Stimulated activated CD4-positive, alpha-beta T cell treated with anti-CD3 and anti-CD28 coated beads, Interleukin-1b, Interleukin-23, amount 100 ng/mL, for 24 hours (primary cell): ENCODE data around the gene SGPL1.
A peak's percentile ranks its signal among the peaks of the same experiment; 100 is the strongest.
"Not testable (repeated sequence)": the region's sequence is repeated elsewhere in the genome, so short reads cannot be mapped to it uniquely, and the experiment has no call there.

Source experiments
- DNase-seq, 4 experiments: peaks; one replicate each; pipeline ENCODE4 v3.0.0-alpha.2; 2020; ENCODE audit warnings: low read depth in 4 of 4, low spot score in 1 of 4

SGPL1 gene

GRCh38 chr10:70815504-70816219 lies at the start of gene SGPL1:
Gene SGPL1 (plus strand): TSS chr10:70815948. CDS start chr10:70816854, 906 bp downstream.
- peak; percentile 75 to 84 (median 77) for DNase-seq

- DNase-seq = not testable (repeated sequence)
Measured at GRCh38 chr10:70768026-70768685, 47.6 kb upstream of the SGPL1 start.

GRCh38 chr10:70769121-70769520 lies 46.6 kb upstream of the SGPL1 start:
- DNase-seq = no peak

- DNase-seq = no peak
Measured at GRCh38 chr10:70770001-70770400, 45.7 kb upstream of the SGPL1 start.

- not testable (repeated sequence) for DNase-seq
Measured at GRCh38 chr10:70770516-70770915, 45.2 kb upstream of the SGPL1 start.

GRCh38 chr10:70771311-70772194 lies 44.2 kb upstream of the SGPL1 start:
- DNase-seq = no peak

- DNase-seq = no peak
Measured at GRCh38 chr10:70772627-70773026, 43.1 kb upstream of the SGPL1 start.

- no peak for DNase-seq
Measured at GRCh38 chr10:70773461-70773860, 42.3 kb upstream of the SGPL1 start.

- no peak for DNase-seq
Measured at GRCh38 chr10:70773965-70774809, 41.6 kb upstream of the SGPL1 start.

- no peak for DNase-seq
Measured at GRCh38 chr10:70774810-70775678, 40.7 kb upstream of the SGPL1 start.

GRCh38 chr10:70775679-70776454 lies 39.9 kb upstream of the SGPL1 start:
- no peak for DNase-seq

GRCh38 chr10:70776455-70777005 lies 39.2 kb upstream of the SGPL1 start:
- DNase-seq = no peak

GRCh38 chr10:70777063-70777875 lies 38.5 kb upstream of the SGPL1 start:
- no peak for DNase-seq

- DNase-seq = no peak
Measured at GRCh38 chr10:70778267-70778924, 37.4 kb upstream of the SGPL1 start.

GRCh38 chr10:70779088-70779487 lies 36.7 kb upstream of the SGPL1 start:
- DNase-seq = no peak

GRCh38 chr10:70779511-70780369 lies 36.0 kb upstream of the SGPL1 start:
- DNase-seq = no peak
